Measurements from ENCODE around the gene CHERP. TPM values are rescaled to one million over a fixed set of nuclear protein-coding genes. Genes with fewer than 3 reads are reported as not detected.
"Not testable (repeated sequence)": the region's sequence is repeated elsewhere in the genome, so short reads cannot be mapped to it uniquely, and the experiment has no call there.

The CHERP gene
- total and polyA plus RNA-seq, 2 donors (not counting 1 experiment from before 2014, with no cell fraction given), result 2.4 to 6.1 TPM

- no peak overlapping the region for H3K4me3 ChIP-seq (replicated peaks in 1 of 4; ENCODE audit: control extremely low read depth in 1 of 4, insufficient read depth in 1 of 4, low read depth in 3 of 4, low read length in 4 of 4)
- H2AFZ ChIP-seq (ENCODE audit: low read length), result no peak overlapping the region
- H3K4me2 ChIP-seq (ENCODE audit: extremely low read depth, insufficient read depth, low read length), result no peak overlapping the region
- no peak for TF ChIP-seq EZH2 (IDR thresholded peaks at IDR 0.05; ENCODE audit: low read length, missing control alignments)
- TF ChIP-seq CTCF (conservative IDR thresholded peaks at IDR 0.05 in 1 of 2, IDR thresholded peaks at IDR 0.05 in 1 of 2; ENCODE audit: low read depth in 1 of 2, low read length in 2 of 2), result no peak
- H3K4me1 ChIP-seq (ENCODE audit: control insufficient read depth, extremely low read depth, insufficient read depth, low read length), result no peaks in the 10 kb centered on the region
- no peaks in the 10 kb centered on the region for H4K20me1 ChIP-seq (ENCODE audit: control insufficient read depth, extremely low read depth, insufficient read depth, low read length)
- H3K27ac ChIP-seq (ENCODE audit: insufficient read depth, low read length), result no peak overlapping the region
- peaks cover under 1% of the 10 kb centered on the region for H3K79me2 ChIP-seq (ENCODE audit: control insufficient read depth, insufficient read depth, low read length)
- DNase-seq (ENCODE audit: low read depth in 2 of 2), result no peak
- no peaks in the 10 kb centered on the region for H3K27me3 ChIP-seq (ENCODE audit: control insufficient read depth, insufficient read depth, low read length)
- H3K9ac ChIP-seq (ENCODE audit: insufficient read depth, low read length), result no peak overlapping the region
- H3K36me3 ChIP-seq (ENCODE audit: control insufficient read depth, insufficient read depth, low read length), result peaks cover 8% of the 10 kb centered on the region
- no peaks in the 10 kb centered on the region for H3K9me3 ChIP-seq (ENCODE audit: control insufficient read depth, insufficient read depth, low read depth, low read length)
Measured at GRCh38 chr19:16548956-16549355, 6.7 kb upstream of the CHERP start.

- TF ChIP-seq EZH2 (IDR thresholded peaks at IDR 0.05; ENCODE audit: low read length, missing control alignments) (no peak), CTCF (conservative IDR thresholded peaks at IDR 0.05 in 1 of 2, IDR thresholded peaks at IDR 0.05 in 1 of 2; ENCODE audit: low read depth in 1 of 2, low read length in 2 of 2) (no peak)
- no peak overlapping the region for H3K27ac ChIP-seq (ENCODE audit: insufficient read depth, low read length)
- H3K4me2 ChIP-seq (ENCODE audit: extremely low read depth, insufficient read depth, low read length), result no peak overlapping the region
- peaks cover 6% of the 10 kb centered on the region for H3K4me1 ChIP-seq (ENCODE audit: control insufficient read depth, extremely low read depth, insufficient read depth, low read length)
- DNase-seq (ENCODE audit: low read depth in 2 of 2), result no peak
- H2AFZ ChIP-seq (ENCODE audit: low read length), result no peak overlapping the region
- no peaks in the 10 kb centered on the region for H4K20me1 ChIP-seq (ENCODE audit: control insufficient read depth, extremely low read depth, insufficient read depth, low read length)
- H3K36me3 ChIP-seq (ENCODE audit: control insufficient read depth, insufficient read depth, low read length), result peaks cover 2% of the 10 kb centered on the region
- H3K9me3 ChIP-seq (ENCODE audit: control insufficient read depth, insufficient read depth, low read depth, low read length), result no peaks in the 10 kb centered on the region
- no peak overlapping the region for H3K4me3 ChIP-seq (replicated peaks in 1 of 4; ENCODE audit: control extremely low read depth in 1 of 4, insufficient read depth in 1 of 4, low read depth in 3 of 4, low read length in 4 of 4)
- H3K27me3 ChIP-seq (ENCODE audit: control insufficient read depth, insufficient read depth, low read length), result no peaks in the 10 kb centered on the region
- peaks cover 37% of the 10 kb centered on the region for H3K79me2 ChIP-seq (ENCODE audit: control insufficient read depth, insufficient read depth, low read length)
- H3K9ac ChIP-seq (ENCODE audit: insufficient read depth, low read length), result no peak overlapping the region
Measured at GRCh38 chr19:16544473-16545231, 2.4 kb upstream of the CHERP start.

- peaks cover 44% of the 10 kb centered on the region for H3K79me2 ChIP-seq (ENCODE audit: control insufficient read depth, insufficient read depth, low read length)
- H3K4me2 ChIP-seq (ENCODE audit: extremely low read depth, insufficient read depth, low read length), result peak overlapping the region; percentile 55
- peak overlapping the region in 3 of 4 experiments; percentile 65 to 90 (median 87) for H3K4me3 ChIP-seq (replicated peaks in 1 of 4; ENCODE audit: control extremely low read depth in 1 of 4, insufficient read depth in 1 of 4, low read depth in 3 of 4, low read length in 4 of 4)
Measured at GRCh38 chr19:16543734-16544133, 1.5 kb upstream of the CHERP start.

More at GRCh38 chr19:16543734-16544133, 1.5 kb upstream of the CHERP start:
- not testable (repeated sequence) for H3K27ac ChIP-seq (ENCODE audit: insufficient read depth, low read length); H2AFZ ChIP-seq (ENCODE audit: low read length); H3K27me3 ChIP-seq (ENCODE audit: control insufficient read depth, insufficient read depth, low read length); H4K20me1 ChIP-seq (ENCODE audit: control insufficient read depth, extremely low read depth, insufficient read depth, low read length); H3K4me1 ChIP-seq (ENCODE audit: control insufficient read depth, extremely low read depth, insufficient read depth, low read length); H3K9me3 ChIP-seq (ENCODE audit: control insufficient read depth, insufficient read depth, low read depth, low read length); DNase-seq (ENCODE audit: low read depth in 2 of 2); H3K9ac ChIP-seq (ENCODE audit: insufficient read depth, low read length); H3K36me3 ChIP-seq (ENCODE audit: control insufficient read depth, insufficient read depth, low read length)
